Superior temporal gyrus (tissue), 1 donor: ENCODE data around the gene DUSP1.
"Not testable (repeated sequence)": the region's sequence is repeated elsewhere in the genome, so short reads cannot be mapped to it uniquely, and the experiment has no call there.

Experiments used
- DNase-seq: peaks from one replicate; pipeline ENCODE4 v3.0.0-alpha.2; 2016; ENCODE audit errors: extremely low spot score

The DUSP1 gene

DNA sequence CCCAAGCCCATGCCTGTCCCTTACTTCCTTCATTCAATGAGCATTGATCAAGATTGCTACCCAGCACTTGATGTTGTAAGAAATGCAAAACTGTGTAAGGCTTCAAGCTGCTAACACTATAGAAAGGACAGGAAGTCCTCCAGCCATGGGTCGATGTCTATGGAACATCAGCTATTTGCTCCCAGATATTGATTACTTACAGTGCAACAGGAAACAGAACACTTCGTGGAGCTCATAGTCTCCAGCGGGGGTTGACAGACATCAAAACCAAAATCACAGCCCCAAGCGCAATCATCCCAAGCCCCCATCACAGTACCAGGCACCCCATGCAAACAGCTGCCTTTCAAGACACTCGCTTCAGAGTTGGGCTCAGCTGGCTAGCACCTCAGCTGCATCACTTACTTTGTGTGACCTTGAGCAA, 26.8 kb upstream of the DUSP1 start:
- DNase-seq, result no peak

DNA sequence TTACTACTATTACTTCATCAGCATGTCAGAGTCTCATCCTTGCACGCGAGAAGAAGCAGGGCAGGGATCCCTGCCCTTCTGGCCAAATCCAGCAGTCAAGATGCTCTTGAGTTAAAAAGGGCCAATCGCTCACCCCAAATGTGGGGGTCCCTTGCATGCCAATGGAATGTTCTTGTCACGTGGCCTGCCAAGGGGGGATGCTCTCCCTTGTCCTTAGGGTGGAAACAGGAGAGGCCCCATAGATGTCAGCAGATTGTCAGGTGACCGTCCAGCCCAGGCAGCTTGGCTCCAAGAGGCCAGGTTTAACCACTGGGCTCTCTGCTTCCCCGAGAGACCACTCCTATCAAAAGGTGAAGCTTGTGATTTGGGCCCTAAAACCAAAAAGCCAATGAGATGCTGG, 25.3 kb upstream of the DUSP1 start:
- DNase-seq, result no peak

DNA sequence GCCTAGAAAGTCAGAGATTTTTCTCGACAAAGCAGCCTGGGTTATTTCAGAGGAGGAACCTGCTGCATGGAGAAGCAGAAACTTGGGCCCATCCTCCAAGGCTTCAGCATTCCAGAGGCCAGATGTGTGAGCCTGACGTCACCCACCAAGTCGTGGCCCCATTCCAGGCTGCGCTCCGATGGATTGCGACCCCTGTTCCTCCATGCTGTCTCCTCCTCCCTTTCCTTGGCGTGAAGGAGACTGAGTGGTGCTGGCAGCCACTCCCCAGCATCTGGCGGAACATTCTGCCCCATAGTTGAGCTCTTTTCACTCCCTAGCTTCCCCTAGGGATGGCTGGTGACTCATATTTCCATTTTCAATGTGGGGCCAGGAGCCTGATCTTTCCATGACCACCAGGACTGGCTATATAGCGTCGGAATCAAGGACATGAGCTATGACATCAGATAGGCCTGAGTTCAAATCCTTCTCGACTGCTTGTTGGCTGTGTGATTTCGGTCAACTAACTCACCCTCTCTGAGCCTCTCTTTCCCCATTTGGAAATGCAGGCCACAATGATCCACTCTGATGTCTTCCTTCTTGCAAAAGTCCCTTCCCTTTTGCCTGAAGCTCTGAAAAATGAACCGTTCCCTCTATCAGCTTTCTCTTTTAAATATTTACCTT, 24.5 kb upstream of the DUSP1 start:
- DNase-seq, result no peak

DNA sequence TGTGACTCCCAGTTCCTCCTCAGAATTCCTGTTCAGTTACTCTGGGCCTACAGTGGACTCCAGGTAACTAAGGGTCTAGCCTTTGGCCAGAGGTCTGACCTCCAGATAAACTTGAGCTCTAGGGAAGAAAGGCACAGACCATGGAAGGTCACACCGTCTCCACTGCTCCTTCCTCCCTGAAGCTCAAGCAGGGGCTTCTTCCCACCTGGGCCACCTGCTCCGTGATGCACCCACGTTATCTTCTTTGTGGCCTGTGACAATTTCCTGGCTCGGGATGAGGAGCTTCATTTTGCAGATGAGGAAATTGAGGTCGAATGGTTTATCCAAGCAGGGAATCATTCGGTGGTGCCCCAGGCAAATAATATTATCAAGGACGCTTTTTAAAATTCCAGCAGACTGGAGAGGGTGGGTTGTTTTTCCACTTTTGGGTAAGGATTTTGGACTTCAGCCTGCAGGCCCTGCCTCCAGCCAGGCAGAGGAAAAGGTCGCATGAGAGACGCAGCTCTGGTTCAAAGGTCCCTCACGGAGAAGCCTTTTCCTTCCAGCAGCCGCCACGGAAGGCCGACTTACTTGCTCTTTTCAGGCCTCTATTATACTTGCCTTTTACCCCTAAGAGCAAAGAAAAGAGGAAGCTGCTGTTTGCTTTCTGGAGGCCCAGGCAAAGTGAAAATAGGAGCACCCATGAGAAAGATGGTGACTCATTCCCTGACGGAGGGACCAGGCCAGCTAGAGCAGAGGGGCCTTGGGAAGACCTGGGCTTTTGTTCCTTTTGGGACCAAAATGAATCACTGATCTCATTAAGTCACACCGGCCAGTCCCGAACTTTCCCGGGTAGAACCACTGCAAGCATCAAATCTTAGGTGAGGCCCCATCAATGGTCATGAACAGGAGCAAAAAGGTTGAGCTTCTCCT, 22.8 kb upstream of the DUSP1 start:
- no peak for DNase-seq

DNA sequence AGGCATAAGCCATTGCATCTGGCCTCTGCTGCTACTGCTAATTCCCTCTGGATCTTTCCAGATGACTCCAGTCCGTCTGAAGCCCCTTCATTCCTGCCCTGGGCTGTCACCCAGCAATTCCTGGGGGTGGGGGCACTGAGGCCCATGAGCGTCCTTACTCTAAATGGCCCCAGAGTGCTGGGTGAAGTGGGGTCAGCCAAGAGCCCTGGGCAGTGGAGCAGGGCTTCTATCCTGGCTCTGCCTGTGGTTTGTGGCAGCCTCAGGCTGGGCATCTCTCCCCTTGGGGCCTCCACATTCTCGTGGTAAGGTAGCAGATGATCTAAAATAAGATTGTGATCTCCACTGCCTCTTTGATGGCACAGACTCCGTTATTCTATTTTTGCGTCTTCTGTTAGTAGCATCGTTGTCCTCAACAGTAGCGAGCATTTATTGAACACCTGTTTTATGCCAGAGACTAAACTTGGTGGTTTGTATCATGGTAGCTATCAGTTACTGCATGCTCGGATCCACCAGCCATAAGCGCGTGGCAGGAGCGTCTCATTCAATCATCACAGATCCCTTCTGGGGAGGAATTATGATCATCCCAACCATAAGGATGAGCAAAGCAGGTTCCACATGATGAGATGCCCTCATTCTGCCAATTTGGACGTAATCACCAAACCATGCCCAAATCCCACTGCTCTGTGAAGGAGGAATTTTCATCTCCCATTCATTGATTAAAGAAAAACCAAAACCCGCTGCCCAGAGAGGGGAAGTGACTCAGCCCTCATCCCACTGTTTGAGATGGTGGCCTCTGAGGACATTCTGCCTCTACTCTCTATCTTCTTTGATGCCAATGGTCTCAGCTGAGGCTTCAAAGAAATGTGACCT, 21.9 kb upstream of the DUSP1 start:
- DNase-seq, result no peak

DNA sequence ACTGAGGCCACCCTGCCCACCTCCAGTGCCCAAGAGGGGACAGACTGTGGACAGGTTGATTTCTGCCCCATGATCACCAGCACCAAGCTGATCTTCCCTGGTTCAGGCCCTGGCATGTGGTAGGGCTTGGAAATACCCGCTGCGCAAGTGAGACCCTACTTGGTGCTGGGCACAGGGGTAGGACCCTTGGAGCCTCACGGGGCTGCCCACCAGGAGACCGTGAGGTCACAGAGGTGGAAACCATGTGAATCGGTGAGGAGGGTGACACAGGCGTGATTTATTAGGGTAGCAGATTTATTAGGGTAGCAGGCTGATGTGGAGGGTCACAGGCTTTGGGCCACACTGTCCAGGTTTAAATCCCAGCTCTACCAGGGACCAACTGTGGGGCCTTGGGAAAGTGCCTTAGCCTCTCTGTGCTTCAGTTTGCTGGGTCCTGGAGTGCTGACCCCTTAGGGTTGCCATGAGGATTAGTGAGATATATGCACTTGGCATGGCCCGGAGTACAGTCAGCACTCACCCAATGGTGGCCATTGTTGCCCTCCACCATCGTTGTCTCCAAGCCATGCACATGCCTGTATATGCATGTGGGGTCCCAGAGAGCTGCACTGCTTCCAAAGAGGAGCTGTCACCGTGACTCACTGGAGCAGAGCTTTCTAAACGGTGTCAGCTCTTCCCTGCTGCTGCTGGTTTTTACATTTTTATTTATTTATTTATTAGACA, 20.9 kb upstream of the DUSP1 start:
- no peak for DNase-seq

DNA sequence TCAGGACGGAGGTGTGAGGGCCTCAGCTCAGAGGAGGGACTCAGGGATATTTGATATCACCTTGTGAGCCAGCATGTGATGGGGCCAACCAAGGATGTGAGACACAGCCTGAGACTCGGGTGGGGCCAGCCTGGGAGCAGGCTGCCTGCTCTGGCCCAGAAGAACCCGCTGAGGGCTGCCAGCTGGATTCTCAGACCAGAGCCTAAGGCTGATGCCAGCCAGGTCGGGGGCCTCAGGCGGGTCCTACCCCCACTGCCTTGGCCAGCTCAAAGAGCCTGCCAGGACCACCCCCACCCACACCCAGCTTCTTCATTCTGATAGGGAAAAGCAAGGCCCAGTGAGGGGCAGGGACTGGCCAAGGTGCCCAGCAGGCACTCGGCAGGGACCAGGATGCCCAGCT, 20.3 kb upstream of the DUSP1 start:
- no peak for DNase-seq

DNA sequence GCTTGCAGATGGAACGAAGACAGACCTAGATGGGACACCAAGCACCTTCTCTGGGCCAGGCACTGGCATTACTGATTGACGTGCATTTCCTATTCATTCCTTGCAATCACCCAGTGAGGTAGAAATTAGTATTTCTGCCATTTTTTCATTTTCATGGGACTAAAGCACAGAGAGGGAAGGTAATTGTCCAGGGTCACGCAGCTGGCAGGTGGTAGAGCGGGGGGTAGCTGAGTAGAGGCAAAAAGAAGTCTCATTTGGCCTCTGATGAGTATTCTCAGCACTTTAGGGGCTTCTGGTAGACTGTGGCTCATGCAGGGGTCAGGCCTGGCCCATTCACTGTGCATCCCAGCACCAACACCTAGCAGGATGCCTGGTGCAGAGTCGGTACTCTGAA, 19.5 kb upstream of the DUSP1 start:
- DNase-seq, result no peak

DNA sequence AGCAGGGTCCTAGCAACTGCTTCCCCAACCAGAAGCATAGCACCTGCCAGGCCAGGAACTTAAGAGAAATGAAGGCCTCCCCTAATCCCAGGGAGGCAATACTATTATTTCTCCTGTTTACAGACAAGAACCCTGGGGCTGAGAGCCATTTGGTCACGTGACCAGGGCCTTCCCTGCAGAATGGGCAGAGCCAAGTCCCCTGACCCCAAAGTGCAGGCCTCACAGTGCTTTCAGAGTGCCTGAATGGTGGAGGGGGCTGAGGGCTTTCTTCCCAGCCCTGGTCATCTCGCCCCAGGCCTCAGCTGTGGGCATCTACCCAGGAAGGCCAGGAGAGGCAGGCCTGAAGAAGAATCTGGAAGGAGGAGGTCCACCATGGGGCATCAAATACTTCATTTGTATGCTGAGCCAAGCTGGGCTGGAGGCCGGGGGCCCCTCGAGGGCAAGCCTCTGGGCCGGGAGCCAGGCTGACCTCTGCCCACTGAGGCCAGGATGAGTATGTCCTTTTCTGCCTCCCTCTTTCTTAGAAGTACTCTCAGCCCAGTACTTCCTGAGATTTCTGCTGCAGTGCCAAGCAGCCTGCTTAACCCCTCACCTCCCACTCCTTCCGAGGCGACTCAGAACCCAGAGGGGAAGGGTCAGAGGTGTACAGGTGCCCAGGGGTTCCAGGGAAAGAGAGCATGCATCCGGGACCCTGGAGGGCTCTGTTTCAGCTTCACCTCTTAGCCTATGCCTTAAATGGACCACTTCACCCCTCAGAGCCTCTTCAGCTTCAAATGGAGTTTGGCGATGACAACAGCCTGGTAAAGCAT, 18.9 kb upstream of the DUSP1 start:
- DNase-seq, result no peak

DNA sequence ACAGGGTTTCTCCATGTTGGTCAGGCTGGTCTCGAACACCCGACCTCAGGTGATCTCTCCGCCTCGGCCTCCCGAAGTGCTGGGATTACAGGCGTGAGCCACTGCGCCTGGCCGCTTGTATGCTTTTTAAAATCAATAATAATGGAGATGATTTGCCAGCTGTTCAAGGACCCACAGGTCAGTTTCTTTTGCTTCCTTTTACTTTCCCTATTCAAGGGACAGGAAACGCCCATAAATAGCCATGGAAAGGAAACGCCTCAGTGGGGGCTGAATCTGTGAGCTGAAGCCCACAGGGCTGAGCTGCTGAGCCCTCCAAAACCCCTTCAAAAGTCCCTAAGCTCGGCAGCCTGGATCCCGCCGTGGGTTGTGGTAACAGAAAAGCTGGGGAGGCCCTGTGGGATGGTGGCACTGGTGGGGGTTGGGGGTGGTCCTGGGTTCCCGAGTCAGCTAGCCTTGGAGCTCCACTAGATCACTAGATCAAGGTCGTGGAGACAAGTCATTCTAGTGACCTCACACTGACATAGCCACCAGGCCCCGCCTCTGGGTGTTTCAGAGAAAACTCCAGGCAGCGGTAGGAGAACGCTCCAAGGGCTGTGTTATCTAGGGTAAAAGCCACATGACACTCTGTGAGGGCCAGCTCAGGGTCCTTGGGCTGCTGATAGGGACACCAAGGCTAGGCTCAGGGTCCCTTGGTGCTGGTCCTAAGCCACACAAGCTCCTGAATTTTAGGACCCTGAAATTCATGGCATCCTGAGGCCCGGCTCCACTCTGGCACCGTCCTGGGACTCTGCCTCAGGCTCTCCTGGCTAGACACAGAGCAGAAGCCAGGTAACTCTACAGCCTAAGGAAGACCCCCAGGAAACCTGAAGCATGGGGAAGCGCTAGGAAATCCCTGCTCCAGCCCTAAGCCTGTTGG, 18.0 kb upstream of the DUSP1 start:
- no peak for DNase-seq

DNA sequence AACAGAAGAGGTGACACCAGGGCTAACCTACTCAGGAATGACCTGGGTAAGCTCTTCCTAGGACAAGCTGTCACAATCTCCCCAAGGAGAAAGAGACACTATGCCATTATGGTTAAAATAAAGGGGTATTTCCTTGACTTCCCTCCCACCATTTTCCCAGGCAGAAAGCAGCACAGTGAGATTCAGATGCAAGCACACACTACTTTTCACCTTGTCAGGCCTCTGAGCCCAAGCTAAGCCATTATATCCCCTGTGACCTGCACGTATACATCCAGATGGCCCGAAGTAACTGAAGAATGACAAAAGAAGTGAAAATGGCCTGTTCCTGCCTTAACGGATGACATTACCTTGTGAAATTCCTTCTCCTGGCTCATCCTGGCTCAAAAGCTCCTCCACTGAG, 16.5 kb upstream of the DUSP1 start:
- DNase-seq, result not testable (repeated sequence)

DNA sequence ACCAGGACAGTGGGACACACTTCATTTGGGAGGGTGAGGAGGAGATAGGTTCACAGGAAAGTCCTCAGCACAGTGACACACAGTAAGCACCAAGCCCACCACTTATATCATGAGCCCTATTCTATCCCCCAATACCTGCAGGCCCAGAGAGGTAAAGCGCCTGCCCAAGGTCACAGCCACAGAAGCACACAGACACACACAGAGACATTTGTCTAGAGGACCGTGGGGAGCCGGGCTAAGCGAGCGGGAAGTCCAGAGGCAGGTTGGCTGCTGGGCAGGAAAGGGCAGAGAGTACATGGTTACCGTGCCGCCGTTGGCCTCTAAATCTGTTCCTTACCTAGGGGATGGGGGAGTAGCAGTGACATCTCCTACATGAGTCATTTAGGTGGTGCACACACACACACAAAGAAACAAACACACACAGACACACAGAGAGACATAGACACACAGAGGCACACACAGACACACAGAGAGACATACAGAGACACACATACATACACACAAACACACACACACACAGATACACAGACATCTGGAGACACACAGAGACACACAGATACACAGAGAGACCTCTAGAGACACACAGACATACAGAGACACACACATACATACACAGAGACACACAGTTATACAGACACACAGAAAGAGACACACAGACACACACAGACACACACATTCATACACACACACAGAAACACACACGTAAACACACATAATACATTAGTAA, 15.9 kb upstream of the DUSP1 start:
- DNase-seq, result no peak

DNA sequence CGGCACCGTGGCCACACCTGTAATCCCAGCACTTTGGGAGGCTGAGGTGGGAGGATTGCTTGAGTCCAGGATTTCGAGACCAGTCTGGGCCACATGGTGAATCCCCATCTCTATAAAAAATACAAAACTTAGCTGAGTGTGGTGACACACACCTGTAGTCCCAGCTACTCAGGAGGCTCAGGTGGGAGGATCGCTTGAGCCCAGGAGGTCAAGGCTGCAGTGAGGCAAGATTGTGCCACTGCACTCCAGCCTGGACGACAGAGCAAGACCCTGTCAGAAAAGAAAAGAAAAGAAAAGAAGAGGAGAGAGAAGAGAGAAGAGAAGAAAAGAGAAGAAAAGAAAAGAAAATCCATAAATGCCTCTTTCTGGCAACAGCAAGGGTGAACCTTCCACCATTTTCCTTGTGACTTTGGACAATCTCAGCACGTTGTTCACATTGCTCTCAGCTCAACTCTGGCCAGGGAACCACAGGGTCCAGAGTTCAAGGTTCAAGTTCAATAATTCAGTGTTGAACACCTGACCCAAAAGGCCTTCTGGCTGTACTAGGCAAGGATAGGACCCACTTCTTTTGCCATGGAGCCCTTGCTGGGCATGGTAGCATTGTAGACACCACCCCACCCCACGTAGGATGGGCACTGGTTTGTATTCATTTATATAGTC, 14.6 kb upstream of the DUSP1 start:
- DNase-seq, result no peak

DNA sequence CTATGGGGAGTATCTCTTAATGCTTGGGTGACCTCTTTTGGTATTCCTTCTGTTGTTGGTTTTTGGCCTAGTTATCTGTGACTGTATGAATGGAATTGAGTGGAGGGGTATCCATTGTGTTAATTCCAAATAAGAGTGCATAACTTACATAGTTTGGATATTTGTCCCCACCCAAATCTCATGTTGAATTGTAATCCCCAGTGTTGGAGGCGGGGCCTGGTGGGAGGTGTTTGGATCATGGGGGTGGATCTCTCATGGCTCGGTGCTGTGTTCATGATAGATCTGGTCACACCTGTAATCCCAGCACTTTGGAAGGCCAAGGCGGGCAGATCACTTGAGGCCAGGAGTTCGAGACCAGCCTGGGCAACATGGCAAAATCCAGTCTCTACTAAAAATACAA, 13.2 kb upstream of the DUSP1 start:
- DNase-seq, result not testable (repeated sequence)

DNA sequence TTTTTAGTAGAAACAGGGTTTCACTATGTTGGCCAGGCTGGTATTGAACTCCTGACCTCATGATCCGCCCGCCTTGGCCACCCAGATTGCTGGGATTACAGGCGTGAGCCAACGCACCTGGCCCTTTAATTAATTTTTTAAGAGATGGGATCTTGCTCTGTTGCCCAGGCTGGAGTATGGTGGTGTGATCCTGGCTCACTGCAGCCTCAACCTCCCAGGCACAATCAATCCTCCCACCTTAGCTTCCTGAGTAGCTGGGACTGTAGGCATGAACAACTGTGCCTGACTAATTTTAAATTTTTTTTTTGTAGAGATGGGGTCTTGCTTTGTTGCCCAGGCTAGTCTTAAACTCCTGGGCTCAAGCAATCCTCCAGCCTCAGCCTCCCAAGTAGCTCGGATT, 12.3 kb upstream of the DUSP1 start:
- DNase-seq, result not testable (repeated sequence)

DNA sequence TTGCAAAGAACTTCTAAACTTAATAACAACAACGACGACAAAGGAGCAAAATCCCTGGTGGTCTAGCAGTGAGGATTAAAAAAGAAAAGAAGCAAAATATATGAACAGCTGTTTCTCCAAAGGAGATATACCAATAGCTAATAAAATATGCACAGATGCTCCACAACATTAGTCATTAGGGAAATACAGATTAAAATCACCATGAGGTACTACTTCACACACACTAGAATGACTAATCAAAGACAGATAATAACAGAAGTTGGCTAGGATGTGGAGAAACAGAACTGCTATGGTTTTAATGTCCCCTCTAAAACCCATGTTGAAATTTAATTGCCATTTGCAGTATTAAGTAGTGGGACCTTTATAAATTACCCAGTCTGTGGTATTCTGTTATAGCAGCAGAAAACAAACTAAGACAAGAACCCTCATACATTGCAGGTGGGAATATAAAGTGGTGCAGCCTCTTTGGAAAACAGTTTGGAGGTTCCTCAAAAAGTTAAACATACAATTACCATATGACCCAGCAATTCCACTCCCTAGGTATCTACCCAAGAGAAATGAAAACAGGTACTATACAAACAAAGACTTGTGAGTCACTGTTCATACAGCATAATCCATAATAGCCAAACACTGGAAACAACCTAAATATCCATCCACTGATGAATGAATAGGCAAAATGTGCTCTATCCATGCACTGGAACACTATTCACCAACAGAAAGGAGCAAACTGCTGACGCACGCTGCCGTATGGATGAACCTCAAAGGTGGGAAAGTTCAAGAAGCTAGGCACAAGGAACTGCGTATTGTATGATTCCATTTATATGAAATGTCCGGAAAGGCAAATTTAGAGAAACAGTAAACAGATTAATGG, 11.4 kb upstream of the DUSP1 start:
- DNase-seq, result no peak

DNA sequence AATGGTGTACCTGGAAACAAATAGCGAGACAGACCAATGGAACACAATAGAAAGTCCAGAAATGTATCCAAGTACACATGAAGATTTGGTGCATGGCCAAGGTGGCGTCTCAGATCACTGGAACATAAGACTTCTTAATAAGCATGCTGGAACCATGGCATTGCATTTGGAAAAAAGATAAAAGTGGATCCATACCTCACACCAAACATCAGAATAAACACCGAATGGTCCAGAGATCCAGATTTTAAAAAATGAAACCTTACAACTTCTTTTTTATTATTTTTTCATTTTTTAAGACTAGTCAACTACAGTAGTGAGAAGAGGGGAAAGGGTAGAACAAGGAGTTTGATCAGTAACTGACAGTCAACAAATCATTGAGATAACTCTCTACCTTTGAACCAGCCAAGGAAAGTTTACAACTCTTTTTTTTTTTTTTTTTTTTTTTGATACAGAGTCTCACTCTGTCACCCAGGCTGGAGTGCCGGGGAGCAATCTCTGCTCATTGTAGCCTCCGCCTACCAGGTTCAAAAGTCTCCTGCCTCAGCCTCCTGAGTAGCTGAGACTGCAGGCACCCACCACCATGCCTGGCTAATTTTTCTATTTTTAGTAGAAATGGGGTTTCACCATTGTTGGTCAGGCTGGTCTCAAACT, 8.8 kb upstream of the DUSP1 start:
- no peak for DNase-seq
